Pancreas (tissue), 10 donors: Measurements from ENCODE around the gene CKLF. TPM values are rescaled to one million over a fixed set of nuclear protein-coding genes. Genes with fewer than 3 reads are reported as not detected.

Source experiments
- ATAC-seq, 4 donors: fragments of 200-7000 bp; cut with Tn5 transposase; one replicate each; pipeline versions ENCODE4 v1.8.0 to v1.9.1; 2020; ENCODE audit warnings: mild to moderate bottlenecking in 4 of 4, moderate library complexity in 4 of 4
- DNase-seq, 6 donors: peaks; one replicate each; pipeline ENCODE4 v3.0.0-alpha.2; 2020
- FAIRE-seq: peaks from 2 replicates; lab custom pipeline; 2012; peaks lifted over from hg19 to GRCh38; lab: Jason Lieb, UNC
- H3K27ac ChIP-seq, 4 donors: fragments of 200-600 bp; sonication (generic); 1 replicate in 3 of 4; 2 replicates in 1 of 4; pipeline versions ENCODE4 v1.5.0 to v1.8.0; 2020
- H3K27me3 ChIP-seq, 4 donors: fragments of 200-600 bp; one replicate each; pipeline ENCODE4 v1.8.0; 2021
- H3K36me3 ChIP-seq, 3 donors: fragments of 200-600 bp; sonication (generic) in 1 of 3; one replicate each; pipeline versions ENCODE4 v1.5.0 to v1.8.0; 2020 to 2021
- H3K4me1 ChIP-seq, 3 donors: fragments of 200-600 bp; one replicate each; pipeline ENCODE4 v1.8.0; 2021
- H3K4me3 ChIP-seq, 4 donors: fragments of 200-600 bp; sonication (generic) in 2 of 4; one replicate each; pipeline versions ENCODE4 v1.5.0 to v1.8.0; 2020 to 2021
- H3K9me3 ChIP-seq, 4 donors: fragments of 200-600 bp; one replicate each; pipeline ENCODE4 v1.8.0; 2021
- CTCF ChIP-seq, 4 donors: fragments of 200-600 bp; sonication (generic) in 3 of 4; IDR thresholded peaks; one replicate each; pipeline versions ENCODE4 v1.5.0 to v1.8.0; 2021; ENCODE audit warnings: antibody characterized with exemption in 4 of 4
- WGBS, 2 donors: extraction: QIAGEN DNeasy Blood & Tissue Kit; methylation state at CpG; one replicate each; pipeline ENCODE4 v1.1.7; 2013; 5-methylcytosine and 5-hydroxymethylcytosine counted together
- intact Hi-C, 3 donors: fragments of 100-400 bp; cut with DNase I; formaldehyde crosslinking; loops; one replicate each; pipeline versions ENCODE4 v1.11.1 to v1.14.2; 2022
- polyA plus RNA-seq, 2 donors: library from polyadenylated mRNA; stranded (reverse); fragments of 200-250 nt; gene quantifications; one replicate each; pipeline ENCODE4 v1.2.3, GENCODE V29; 2013
- total RNA-seq, 6 donors: library from RNA; stranded (reverse); fragmentation: NEBNext Ultra II Directional in 4 of 6; extraction: Animal tissue kit (Norgen Biotek cat#: 25700) in 4 of 6; gene quantifications; one replicate each; pipeline versions ENCODE4 v1.2.1 to v1.2.4, GENCODE V29; 2021 to 2023
- donor health status: healthy with polysubstance abuse.
- donor health status: DM: no; HTN: no; CAD: no; lungs with moderate emphysema.
- donor health status: DM: no; HTN: no; CAD: no.
- donor health status: control.
- donor health status: control.
- donor health status: Bipolar disorder and iron deficiency.
- donor health status: DM: yes; HTN: yes; CAD: no.
- donor health status: DM: no; HTN: no; CAD: no.
- donor health status: DM: no; HTN: no; CAD: no.
- donor health status: DM: yes; HTN: yes; CAD: no.

The CKLF gene
- total and polyA plus RNA-seq, 8 donors, result 5.9 to 26.1 (median 11.0) TPM

GRCh38 chr16:66553223-66553622 lies 847 bp downstream of the CKLF start:
- Histone ChIP-seq H3K4me3 (peak overlapping the region; percentile 27 to 70 (median 40)), H3K27me3 (no peaks in the 10 kb centered on the region), H3K4me1 (peaks cover 0 to 23% (median 21%) of the 10 kb centered on the region in 3 donors), H3K9me3 (no peaks in the 10 kb centered on the region), H3K27ac (peak overlapping the region in 2 of 4 donors; percentile 89 to 90), H3K36me3 (no peaks in the 10 kb centered on the region)
- FAIRE-seq (no peak), DNase-seq (no peak), ATAC-seq (peak in 1 of 4 donors; percentile 31)
- 18 to 23% methylated on average over 8 of the region's 8 CpGs for WGBS, 2 donors
- TF ChIP-seq CTCF (IDR thresholded peaks at IDR 0.05), result no peak
- intact Hi-C loops, result no loop called here

GRCh38 chr16:66554021-66554420 lies 1.6 kb downstream of the CKLF start:
- Histone ChIP-seq H3K9me3 (no peaks in the 10 kb centered on the region), H3K36me3 (no peaks in the 10 kb centered on the region), H3K27ac (no peak overlapping the region), H3K27me3 (no peaks in the 10 kb centered on the region), H3K4me1 (peaks cover 0 to 17% (median 16%) of the 10 kb centered on the region in 3 donors), H3K4me3 (peak overlapping the region in 1 of 4 donors; percentile 70)
- ATAC-seq, result no peak
- WGBS, 2 donors, result 90% methylated on average over 3 of the region's 3 CpGs
- FAIRE-seq, result no peak
- DNase-seq, result no peak
- intact Hi-C loops, result no loop called here
- no peak for TF ChIP-seq CTCF (IDR thresholded peaks at IDR 0.05)

- DNase-seq, result no peak
- no peak for TF ChIP-seq CTCF (IDR thresholded peaks at IDR 0.05)
- H3K9me3 ChIP-seq, result no peaks in the 10 kb centered on the region
- no peaks in the 10 kb centered on the region for H3K27me3 ChIP-seq
- no peak overlapping the region for H3K4me3 ChIP-seq
- H3K4me1 ChIP-seq, result peaks cover 0 to 14% (median 14%) of the 10 kb centered on the region in 3 donors
- no peak for FAIRE-seq
- H3K27ac ChIP-seq, result no peak overlapping the region
- WGBS, 2 donors, result 89 to 93% methylated on average over 6 of the region's 6 CpGs
- no peaks in the 10 kb centered on the region for H3K36me3 ChIP-seq
- intact Hi-C loops, result no loop called here
- no peak for ATAC-seq
Observed at GRCh38 chr16:66554495-66554894, 2.1 kb downstream of the CKLF start.

- H3K36me3 ChIP-seq, result no peaks in the 10 kb centered on the region
- 81 to 89% methylated on average over 1 of the region's 1 CpG for WGBS, 2 donors
- no peak for TF ChIP-seq CTCF (IDR thresholded peaks at IDR 0.05)
Observed at GRCh38 chr16:66560107-66560506, 7.7 kb downstream of the CKLF start.

GRCh38 chr16:66561381-66562080 lies 9.2 kb downstream of the CKLF start:
- H3K27ac ChIP-seq, result no peak overlapping the region
- no peak for TF ChIP-seq CTCF (IDR thresholded peaks at IDR 0.05)
- FAIRE-seq (no peak), DNase-seq (no peak), ATAC-seq (no peak)
- H3K4me3 ChIP-seq, result no peak overlapping the region
- no peaks in the 10 kb centered on the region for H3K36me3 ChIP-seq
- no peaks in the 10 kb centered on the region for H3K9me3 ChIP-seq
- H3K27me3 ChIP-seq, result no peaks in the 10 kb centered on the region
- WGBS, 2 donors, result 95 to 96% methylated on average over 3 of the region's 3 CpGs
- intact Hi-C loops, result no loop called here
- H3K4me1 ChIP-seq, result no peaks in the 10 kb centered on the region

More at GRCh38 chr16:66560107-66560506, 7.7 kb downstream of the CKLF start:
- no peak overlapping the region for H3K4me3 ChIP-seq
- no peaks in the 10 kb centered on the region for H3K9me3 ChIP-seq
- H3K27me3 ChIP-seq, result no peaks in the 10 kb centered on the region
- intact Hi-C loops, result no loop called here
- H3K27ac ChIP-seq, result no peak overlapping the region
- FAIRE-seq (no peak), DNase-seq (no peak), ATAC-seq (no peak)
- H3K4me1 ChIP-seq, result no peaks in the 10 kb centered on the region
